HG03575 (cell line): ENCODE data around the gene ASAP2.

ENCODE experiments used
- ATAC-seq: cut with Tn5 transposase; IDR thresholded peaks from one replicate; pipeline ENCODE4 v1.9.1; 2021; ENCODE audit not compliant: unreplicated experiment, insufficient number of reproducible peaks, low FRiP score; ENCODE audit errors: extremely low read depth

The ASAP2 gene

DNA sequence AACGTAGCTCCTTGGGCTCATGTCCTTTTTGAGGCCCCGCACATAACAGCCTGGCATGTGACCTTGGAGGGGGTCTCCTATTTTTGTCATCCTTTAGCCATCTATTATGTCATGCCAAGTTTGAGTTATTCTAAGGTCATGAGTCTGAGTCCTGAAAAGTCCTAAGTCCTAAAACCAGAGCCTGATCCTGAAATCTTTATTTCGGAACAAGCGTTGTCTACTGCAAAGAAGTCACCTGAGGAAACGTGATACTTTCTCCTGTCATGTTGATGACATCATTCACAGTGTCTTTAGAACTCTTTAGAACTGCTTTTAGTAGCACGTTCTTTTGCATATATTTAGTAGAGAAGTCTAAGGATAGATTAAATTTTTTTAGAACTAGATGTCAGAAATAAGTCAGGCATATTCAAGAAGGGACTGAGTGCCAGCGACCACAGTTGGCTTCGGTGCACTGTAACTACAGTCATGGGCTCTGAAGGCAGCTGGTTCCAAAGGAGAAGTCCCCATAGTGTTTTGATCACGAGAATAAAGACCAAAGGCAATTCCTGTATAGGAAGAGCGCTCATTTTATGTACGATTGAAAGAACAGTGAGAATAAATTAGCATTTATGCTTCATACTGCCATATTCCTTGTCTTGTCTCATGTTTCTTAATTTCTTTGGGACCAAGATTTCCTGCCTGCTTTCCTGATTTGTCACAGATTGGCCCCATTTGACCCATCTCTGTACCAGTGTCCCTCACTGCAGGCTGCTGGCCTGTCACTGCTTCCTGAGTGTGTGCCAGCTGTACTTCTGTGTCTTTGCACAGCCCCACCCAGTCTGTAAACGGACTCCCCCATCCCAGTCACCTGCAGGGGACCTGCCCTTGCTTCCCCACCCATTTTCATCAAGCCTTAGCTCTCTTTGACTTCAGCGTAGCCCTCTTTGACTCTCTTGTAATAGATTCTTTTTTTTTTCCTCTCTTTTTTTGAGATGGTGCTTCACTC is 75.8 kb downstream of the ASAP2 start:
- ATAC-seq, result no peak

DNA sequence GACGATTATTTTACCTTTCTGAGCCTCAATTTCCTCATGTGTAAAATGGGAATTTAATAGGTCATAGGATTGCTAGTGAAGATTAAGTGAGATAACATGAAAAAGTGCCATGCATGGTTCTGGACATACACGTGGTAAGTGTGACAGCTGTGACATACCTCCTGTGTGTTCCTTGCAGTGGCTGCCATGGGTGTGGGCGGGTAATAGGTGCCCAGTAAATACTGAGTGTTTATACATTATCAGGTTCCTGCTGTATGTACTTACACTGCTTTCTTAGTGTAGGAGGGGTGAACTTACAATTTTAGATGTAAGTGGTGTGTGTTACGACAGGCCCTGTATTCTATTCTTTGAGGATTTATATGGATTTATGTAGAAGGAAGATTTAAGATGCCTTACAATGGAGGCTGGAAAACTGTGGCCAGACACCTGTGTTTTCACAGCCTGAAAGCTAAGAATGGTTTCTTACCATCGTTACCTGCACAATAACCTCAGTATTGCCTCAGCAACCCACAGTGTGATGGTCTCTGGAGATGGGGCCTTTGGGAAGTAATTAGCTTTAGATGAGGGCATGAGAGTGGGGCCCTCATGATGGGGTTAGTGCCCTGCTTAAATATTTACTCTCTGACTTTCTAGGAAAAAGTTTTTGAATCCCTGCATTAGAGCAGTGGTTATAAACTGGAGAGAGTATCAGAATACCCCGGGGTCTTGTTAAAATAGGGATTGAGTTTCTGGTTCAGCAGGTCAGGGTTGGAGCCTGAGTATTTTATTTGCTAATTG is 78.1 kb downstream of the ASAP2 start:
- ATAC-seq, result no peak

- no peak for ATAC-seq
These were observed 78.8 kb downstream of the ASAP2 start for GRCh38 chr2:9285385-9285920.

GRCh38 chr2:9285921-9286320 is 79.3 kb downstream of the ASAP2 start:
- ATAC-seq, result no peak

DNA sequence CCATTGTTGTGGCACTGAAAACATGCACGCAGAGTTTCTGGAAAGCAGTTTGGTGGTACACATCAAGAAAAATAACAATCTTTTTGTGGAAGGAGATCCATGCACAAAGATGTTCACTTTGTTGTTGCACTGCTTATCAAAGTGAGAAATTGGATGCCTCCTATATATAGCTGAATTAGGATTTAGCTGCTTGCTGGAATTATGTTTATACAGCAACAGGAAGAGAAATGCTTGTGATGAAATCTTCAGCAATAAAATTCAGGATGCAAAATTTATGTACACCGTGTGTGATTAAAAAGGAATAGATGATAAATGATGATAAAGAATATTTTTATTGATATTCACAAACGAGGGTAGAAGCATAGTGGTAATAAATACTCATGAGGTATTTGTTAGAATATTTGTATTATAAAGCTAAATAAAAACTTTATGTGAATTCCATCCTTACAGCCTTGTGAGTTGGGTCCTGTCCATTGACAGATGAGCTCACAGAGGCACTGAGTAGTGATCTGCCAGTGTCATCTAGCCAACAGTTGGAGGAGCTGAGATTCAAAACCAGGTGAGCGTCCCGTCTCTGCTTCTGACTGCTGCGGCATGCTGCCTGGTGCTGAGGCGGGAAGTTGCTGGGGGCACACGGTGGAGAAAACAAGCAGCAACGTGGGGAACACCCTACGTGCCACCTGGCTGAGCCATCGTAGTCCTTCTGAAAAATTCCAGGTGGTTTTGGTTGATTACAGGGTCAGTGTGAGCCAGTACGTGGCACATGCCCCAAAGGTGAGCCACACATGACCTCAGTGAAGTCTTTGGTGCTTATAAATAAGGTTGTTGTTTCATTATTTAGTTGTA is 80.2 kb downstream of the ASAP2 start:
- no peak for ATAC-seq

DNA sequence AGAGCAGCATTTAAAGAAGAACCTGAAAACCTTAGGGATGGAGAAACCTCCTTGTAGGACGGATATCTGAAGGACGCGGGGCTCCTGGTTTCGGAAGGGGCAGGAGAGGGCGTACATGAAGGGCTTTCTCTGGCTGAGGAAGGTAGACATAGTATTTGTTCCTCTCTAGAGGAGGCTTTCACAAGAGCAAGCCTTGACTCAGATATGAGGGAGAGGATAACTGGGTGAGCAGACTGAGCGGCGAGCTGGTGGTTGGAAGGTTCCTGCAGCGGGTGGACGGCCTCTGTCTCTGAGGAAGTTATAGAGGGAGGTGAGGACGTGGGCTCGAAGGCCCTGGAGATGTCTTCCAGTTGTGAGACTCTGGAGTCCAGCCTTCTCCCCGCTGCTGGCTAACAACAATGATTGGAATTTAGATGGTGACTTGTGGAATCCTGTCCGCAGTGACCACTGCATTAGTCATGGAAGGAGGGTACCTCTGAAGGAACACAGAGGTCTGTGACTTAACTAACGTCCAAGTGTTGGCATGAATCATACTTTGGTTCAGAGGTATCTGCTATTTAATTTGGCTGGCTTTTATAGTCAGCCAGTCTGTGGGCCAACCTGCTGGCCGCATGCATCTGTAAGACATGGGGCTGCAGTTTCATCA is 80.9 kb downstream of the ASAP2 start:
- ATAC-seq, result no peak

- no peak for ATAC-seq
These were observed 81.6 kb downstream of the ASAP2 start for GRCh38 chr2:9288233-9288632.

- ATAC-seq, result no peak
These were observed 82.2 kb downstream of the ASAP2 start for GRCh38 chr2:9288681-9289338.

GRCh38 chr2:9291331-9291730 is 84.7 kb downstream of the ASAP2 start:
- no peak for ATAC-seq

- no peak for ATAC-seq
These were observed 85.3 kb downstream of the ASAP2 start for GRCh38 chr2:9291866-9292265.

GRCh38 chr2:9292426-9292825 is 85.8 kb downstream of the ASAP2 start:
- no peak for ATAC-seq

GRCh38 chr2:9294764-9295163 is 88.2 kb downstream of the ASAP2 start:
- ATAC-seq, result no peak

DNA sequence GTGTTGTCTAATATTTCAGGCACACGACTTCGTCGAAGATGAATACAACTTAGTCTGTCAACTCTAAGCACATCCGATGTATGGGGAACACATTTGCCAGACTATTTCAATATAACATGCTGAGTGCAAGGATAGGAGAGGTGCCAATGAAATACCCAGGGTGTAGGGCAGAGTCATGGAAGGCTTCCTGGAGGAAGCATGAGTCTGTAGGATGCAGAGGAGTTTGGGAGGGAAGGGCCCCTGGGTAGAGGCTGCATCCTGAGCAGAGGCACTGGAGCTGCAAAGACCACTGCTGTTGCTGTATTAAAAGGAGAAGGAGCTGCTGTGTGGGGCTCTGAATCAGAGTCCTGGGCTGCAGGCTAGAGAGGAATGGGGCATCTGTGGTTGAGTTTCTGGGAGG is 89.9 kb downstream of the ASAP2 start:
- ATAC-seq, result no peak

DNA sequence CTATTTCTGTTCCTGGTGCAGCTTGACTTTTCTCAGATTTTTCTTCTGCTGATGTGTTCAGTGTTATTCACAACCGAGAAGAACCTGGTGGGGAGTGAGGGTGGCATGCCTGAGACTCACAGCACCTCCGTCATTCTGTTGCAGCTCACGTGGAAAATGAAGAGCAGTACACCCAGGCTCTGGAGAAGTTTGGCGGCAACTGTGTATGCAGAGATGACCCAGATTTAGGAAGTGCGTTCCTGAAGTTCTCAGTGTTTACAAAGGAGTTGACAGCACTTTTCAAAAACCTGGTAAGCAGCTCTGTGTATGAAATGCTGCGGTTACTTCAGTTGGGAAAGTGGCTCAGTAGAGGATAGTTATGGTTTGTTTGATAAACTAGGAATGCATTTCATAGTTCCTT is 90.5 kb downstream of the ASAP2 start:
- ATAC-seq, result no peak

GRCh38 chr2:9297807-9298206 is 91.2 kb downstream of the ASAP2 start:
- ATAC-seq, result no peak

- no peak for ATAC-seq
These were observed 92.0 kb downstream of the ASAP2 start for GRCh38 chr2:9298583-9298982.

DNA sequence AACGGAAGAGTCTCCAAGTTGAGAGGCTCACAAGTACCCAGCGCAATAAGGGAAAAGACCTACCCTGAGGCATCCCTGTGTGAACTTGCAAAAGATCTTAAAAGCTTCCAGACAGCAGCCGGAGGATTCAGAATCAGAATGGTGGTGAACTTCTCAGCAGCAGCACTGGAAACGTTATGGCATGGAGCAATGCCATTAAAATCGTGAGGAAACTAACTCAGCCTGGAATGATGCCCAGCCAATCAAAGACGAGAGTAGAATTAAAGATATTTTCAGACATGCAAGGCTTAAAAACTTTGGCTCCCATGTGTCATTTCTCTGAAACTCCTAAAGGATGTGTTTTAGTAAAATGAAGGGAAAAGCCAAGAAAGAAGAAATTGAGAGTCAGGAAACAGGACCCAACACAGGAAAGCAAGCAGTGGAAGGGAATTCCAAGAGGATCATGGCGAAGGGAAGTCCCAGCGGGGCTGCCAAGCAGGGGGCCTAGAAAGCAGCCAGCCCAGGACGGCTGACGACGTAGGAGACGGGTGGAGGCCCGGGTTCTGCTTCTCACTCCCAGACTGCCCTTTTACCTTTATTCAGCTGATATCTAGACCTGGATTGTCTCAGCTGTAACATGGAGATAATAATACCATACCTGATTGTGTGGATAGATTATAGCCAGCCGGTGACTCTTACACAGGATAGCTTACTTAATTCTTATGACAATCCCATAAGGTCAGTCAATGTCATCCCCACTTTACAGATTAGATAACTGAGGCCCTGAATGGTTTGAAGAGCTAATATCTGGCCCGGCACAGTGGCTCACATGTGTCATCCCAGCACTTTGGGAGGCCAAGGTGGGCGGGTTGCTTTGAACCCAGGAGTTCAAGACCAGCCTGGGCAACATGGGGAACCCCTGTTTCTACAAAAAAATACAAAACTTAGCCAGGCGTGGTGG is 92.8 kb downstream of the ASAP2 start:
- ATAC-seq, result no peak
